Measurements from ENCODE around the gene DDX5. TPM values are rescaled to one million over a fixed set of nuclear protein-coding genes. Genes with fewer than 3 reads are reported as not detected.

The DDX5 gene
- total and polyA plus RNA-seq, 2 donors (not counting 3 experiments of a cell fraction or from before 2014, with no cell fraction given) = 1,027 to 2,040 TPM

DNA sequence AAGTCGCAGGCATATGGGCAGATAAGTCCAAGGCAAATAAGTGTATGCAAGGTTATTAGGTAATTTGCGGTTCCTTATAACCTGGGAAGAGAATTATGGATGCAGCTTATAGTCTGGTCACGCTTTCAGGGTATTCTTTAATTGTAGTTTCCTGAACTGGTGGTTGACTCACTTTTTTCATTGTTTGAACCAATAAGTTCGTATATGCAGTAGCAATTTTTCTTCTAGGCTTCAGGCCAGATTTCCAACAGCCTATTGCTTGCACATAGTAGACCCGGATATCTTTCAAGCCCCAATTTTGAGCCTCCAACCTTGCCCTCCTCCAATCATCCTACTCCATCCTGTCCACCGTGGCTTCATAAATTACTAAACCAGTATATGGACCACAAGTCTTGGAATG is 13.5 kb upstream of the DDX5 start:
- TF ChIP-seq EZH2 (IDR thresholded peaks at IDR 0.05; ENCODE audit: borderline replicate concordance, low read depth, low read length, severe bottlenecking) (no peak), MAX (IDR thresholded peaks at IDR 0.05; ENCODE audit: insufficient read depth, insufficient read length) (no peak), JUN (IDR thresholded peaks at IDR 0.05; ENCODE audit: borderline replicate concordance, insufficient read depth, insufficient read length, low read depth) (no peak), MYC (IDR thresholded peaks at IDR 0.05; ENCODE audit: low read depth, low read length) (no peak), FOS (IDR thresholded peaks at IDR 0.05; ENCODE audit: borderline replicate concordance, insufficient read depth, low read length) (no peak), POLR2A (IDR thresholded peaks at IDR 0.05; ENCODE audit: low read depth, low read length) (no peak), GATA2 (IDR thresholded peaks at IDR 0.05; ENCODE audit: insufficient read depth, insufficient read length, low read depth, low read length) (no peak), POLR2AphosphoS5 (IDR thresholded peaks at IDR 0.05; ENCODE audit: insufficient read depth, low read depth, low read length) (no peak)
- TF ChIP-seq, protein P1, sequence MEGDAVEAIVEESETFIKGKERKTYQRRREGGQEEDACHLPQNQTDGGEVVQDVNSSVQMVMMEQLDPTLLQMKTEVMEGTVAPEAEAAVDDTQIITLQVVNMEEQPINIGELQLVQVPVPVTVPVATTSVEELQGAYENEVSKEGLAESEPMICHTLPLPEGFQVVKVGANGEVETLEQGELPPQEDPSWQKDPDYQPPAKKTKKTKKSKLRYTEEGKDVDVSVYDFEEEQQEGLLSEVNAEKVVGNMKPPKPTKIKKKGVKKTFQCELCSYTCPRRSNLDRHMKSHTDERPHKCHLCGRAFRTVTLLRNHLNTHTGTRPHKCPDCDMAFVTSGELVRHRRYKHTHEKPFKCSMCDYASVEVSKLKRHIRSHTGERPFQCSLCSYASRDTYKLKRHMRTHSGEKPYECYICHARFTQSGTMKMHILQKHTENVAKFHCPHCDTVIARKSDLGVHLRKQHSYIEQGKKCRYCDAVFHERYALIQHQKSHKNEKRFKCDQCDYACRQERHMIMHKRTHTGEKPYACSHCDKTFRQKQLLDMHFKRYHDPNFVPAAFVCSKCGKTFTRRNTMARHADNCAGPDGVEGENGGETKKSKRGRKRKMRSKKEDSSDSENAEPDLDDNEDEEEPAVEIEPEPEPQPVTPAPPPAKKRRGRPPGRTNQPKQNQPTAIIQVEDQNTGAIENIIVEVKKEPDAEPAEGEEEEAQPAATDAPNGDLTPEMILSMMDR (IDR thresholded peaks at IDR 0.05; ENCODE audit: extremely low read depth in 1 of 2, insufficient read depth in 1 of 2, low read depth in 1 of 2, low read length in 2 of 2) = no peak
- H3K4me3 ChIP-seq (replicated peaks in 1 of 3; ENCODE audit: insufficient read depth in 1 of 3, low read depth in 1 of 3, low read length in 3 of 3) = no peak overlapping the region
- no peak overlapping the region for H2AFZ ChIP-seq (ENCODE audit: low read depth, low read length)
- no peaks in the 10 kb centered on the region for H3K27me3 ChIP-seq (ENCODE audit: control insufficient read depth in 2 of 2, insufficient read depth in 2 of 2, low read length in 2 of 2)
- ChIA-PET CTCF (no interaction called here), POLR2A (no interaction called here)
- no peaks in the 10 kb centered on the region for H3K9me3 ChIP-seq (replicated peaks; ENCODE audit: control insufficient read depth, insufficient read depth, low read length)
- H3K79me2 ChIP-seq (ENCODE audit: control insufficient read depth, insufficient read depth, low read length) = no peaks in the 10 kb centered on the region
- H3K9ac ChIP-seq (replicated peaks; ENCODE audit: extremely low read depth, insufficient read depth, low read length) = no peak overlapping the region
- no TSS peak for BruUV-seq (replicated peaks)
- H3K36me3 ChIP-seq (ENCODE audit: control insufficient read depth in 2 of 2, extremely low read depth in 1 of 2, insufficient read depth in 2 of 2, low read length in 2 of 2) = peaks cover 21 to 36% of the 10 kb centered on the region in 2 experiments
- intact Hi-C loops (cut with micrococcal nuclease) = no loop called here
- H3K4me1 ChIP-seq (ENCODE audit: control insufficient read depth, extremely low read depth, insufficient read depth, low read length) = peaks cover 3% of the 10 kb centered on the region
- dilution Hi-C loops (cut with MboI; ENCODE audit: extremely low pct_ligation_motif_present, low sequenced_read_pairs) = no loop called here
- FAIRE-seq = no peak
- H3K9me1 ChIP-seq (replicated peaks; ENCODE audit: control insufficient read depth, extremely low read depth, insufficient read depth, low read length) = no peaks in the 10 kb centered on the region
- DNase-seq (ENCODE audit: low read depth, low spot score) = no peak
- H3K4me2 ChIP-seq (ENCODE audit: insufficient read depth, low read length) = no peak overlapping the region
- no peaks in the 10 kb centered on the region for H4K20me1 ChIP-seq (replicated peaks; ENCODE audit: control insufficient read depth, extremely low read depth, insufficient read depth, low read length)
- H3K27ac ChIP-seq (ENCODE audit: insufficient read depth, low read depth, low read length) = no peak overlapping the region

Measured in endothelial cell of umbilical vein (primary cell).